Mucosa of rectum (tissue), 2 donors: ENCODE data around the gene NCOR2.

Source experiments
- H3K27ac ChIP-seq, 2 donors: one replicate each; pipeline ENCODE4 v1.7.0; 2013; ENCODE audit warnings: inconsistent platforms in 2 of 2, low read depth in 2 of 2, low read length in 2 of 2
- H3K27me3 ChIP-seq, 2 donors: one replicate each; pipeline ENCODE4 v1.7.0; 2013; ENCODE audit warnings: low read length in 2 of 2; ENCODE audit not compliant: control insufficient read depth in 2 of 2, insufficient read depth in 2 of 2
- H3K36me3 ChIP-seq, 2 donors: one replicate each; pipeline ENCODE4 v1.7.0; 2013; ENCODE audit warnings: low read length in 2 of 2; ENCODE audit not compliant: control insufficient read depth in 2 of 2, insufficient read depth in 2 of 2
- H3K4me1 ChIP-seq, 2 donors: one replicate each; pipeline ENCODE4 v1.7.0; 2013; ENCODE audit warnings: low read length in 2 of 2, mild to moderate bottlenecking in 1 of 2; ENCODE audit not compliant: control insufficient read depth in 2 of 2, insufficient read depth in 2 of 2
- H3K4me3 ChIP-seq, 2 donors: one replicate each; pipeline ENCODE4 v1.7.0; 2013; ENCODE audit warnings: low read length in 2 of 2
- H3K9ac ChIP-seq, 2 donors: one replicate each; pipeline ENCODE4 v1.7.0; 2013; ENCODE audit warnings: low read length in 2 of 2, low read depth in 1 of 2, mild to moderate bottlenecking in 1 of 2
- H3K9me3 ChIP-seq, 2 donors: one replicate each; pipeline ENCODE4 v1.7.0; 2013; ENCODE audit warnings: low read length in 2 of 2; ENCODE audit not compliant: control insufficient read depth in 2 of 2
- donor health status: healthy.
- donor health status: Normal muscosa, but diverticular disease.

NCOR2 gene

GRCh38 chr12:124566997-124567672, at the start of gene NCOR2:
Gene NCOR2 (minus strand): TSS chr12:124567612. CDS start chr12:124495251, 72,361 bp downstream.
- H3K4me1 ChIP-seq, result peaks cover 10 to 21% of the 10 kb centered on the region in 2 donors
- H3K9ac ChIP-seq, result peak within 1 kb of the TSS; percentile 89 to 92
- H3K9me3 ChIP-seq, result no peaks in the 10 kb centered on the region
- H3K27me3 ChIP-seq, result no peaks in the 10 kb centered on the region
- peak within 1 kb of the TSS; percentile 96 for H3K27ac ChIP-seq
- H3K4me3 ChIP-seq, result peak within 1 kb of the TSS; percentile 84 to 93
- H3K36me3 ChIP-seq, result no peaks in the 10 kb centered on the region

GRCh38 chr12:124616394-124617221, 49.2 kb upstream of the NCOR2 start:
- no peak overlapping the region for H3K9ac ChIP-seq
- no peaks in the 10 kb centered on the region for H3K27me3 ChIP-seq
- H3K4me1 ChIP-seq, result peaks cover 4 to 8% of the 10 kb centered on the region in 2 donors
- H3K27ac ChIP-seq, result no peak overlapping the region
- no peaks in the 10 kb centered on the region for H3K36me3 ChIP-seq
- H3K9me3 ChIP-seq, result no peaks in the 10 kb centered on the region
- H3K4me3 ChIP-seq, result no peak overlapping the region

DNA sequence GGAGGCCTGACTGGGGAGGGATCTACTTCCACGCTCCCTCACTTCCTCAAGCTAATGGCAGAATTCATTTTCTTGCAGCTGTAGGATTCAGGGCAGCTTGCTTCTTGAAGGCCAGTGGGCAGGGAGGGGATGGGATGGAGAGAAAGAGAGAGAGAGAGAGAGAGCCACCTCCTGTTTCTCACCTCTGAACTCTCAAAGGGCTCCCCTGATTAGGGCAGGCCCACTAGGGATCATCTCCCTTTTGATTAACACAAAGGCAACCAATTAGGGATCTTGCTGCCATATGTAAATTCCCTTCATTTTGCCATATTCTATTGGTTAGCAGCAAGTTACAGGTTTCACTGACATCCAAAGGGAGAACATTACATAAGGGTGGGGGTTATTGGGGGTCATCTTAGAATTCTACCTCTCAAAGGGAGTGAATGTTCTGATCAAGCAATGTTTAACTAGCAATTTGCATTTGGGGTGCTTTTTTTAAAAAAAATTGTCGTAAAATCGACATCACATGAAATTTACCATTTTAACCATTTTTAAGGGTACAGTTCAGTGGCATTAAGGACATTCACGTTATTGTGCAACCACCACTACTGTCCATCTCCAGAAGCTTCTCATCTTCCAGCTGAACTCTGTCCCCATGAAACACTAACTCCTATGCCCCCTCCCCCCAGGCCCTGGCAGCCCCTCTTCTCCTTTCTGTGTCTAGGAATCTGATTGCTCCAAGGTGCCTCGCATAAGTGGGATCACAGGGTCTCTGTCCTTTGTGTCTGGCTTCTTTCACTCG, 47.3 kb upstream of the NCOR2 start:
- Histone ChIP-seq H3K27me3 (no peaks in the 10 kb centered on the region), H3K27ac (no peak overlapping the region), H3K4me3 (no peak overlapping the region), H3K9me3 (no peaks in the 10 kb centered on the region), H3K4me1 (peaks cover 8 to 14% of the 10 kb centered on the region in 2 donors), H3K36me3 (no peaks in the 10 kb centered on the region), H3K9ac (no peak overlapping the region)

- no peak overlapping the region for H3K4me3 ChIP-seq
- H3K27me3 ChIP-seq, result no peaks in the 10 kb centered on the region
- peak overlapping the region in 1 of 2 donors; percentile 44 for H3K27ac ChIP-seq
- H3K9me3 ChIP-seq, result no peaks in the 10 kb centered on the region
- H3K9ac ChIP-seq, result no peak overlapping the region
- H3K4me1 ChIP-seq, result peaks cover 24 to 28% of the 10 kb centered on the region in 2 donors
- no peaks in the 10 kb centered on the region for H3K36me3 ChIP-seq
Observed at GRCh38 chr12:124613151-124613585, 45.8 kb upstream of the NCOR2 start.

- Histone ChIP-seq H3K36me3 (no peaks in the 10 kb centered on the region), H3K9ac (no peak overlapping the region), H3K9me3 (no peaks in the 10 kb centered on the region), H3K27me3 (no peaks in the 10 kb centered on the region), H3K4me1 (peaks cover 31 to 35% of the 10 kb centered on the region in 2 donors), H3K27ac (no peak overlapping the region), H3K4me3 (no peak overlapping the region)
Observed at GRCh38 chr12:124612410-124612680, 44.9 kb upstream of the NCOR2 start.

DNA sequence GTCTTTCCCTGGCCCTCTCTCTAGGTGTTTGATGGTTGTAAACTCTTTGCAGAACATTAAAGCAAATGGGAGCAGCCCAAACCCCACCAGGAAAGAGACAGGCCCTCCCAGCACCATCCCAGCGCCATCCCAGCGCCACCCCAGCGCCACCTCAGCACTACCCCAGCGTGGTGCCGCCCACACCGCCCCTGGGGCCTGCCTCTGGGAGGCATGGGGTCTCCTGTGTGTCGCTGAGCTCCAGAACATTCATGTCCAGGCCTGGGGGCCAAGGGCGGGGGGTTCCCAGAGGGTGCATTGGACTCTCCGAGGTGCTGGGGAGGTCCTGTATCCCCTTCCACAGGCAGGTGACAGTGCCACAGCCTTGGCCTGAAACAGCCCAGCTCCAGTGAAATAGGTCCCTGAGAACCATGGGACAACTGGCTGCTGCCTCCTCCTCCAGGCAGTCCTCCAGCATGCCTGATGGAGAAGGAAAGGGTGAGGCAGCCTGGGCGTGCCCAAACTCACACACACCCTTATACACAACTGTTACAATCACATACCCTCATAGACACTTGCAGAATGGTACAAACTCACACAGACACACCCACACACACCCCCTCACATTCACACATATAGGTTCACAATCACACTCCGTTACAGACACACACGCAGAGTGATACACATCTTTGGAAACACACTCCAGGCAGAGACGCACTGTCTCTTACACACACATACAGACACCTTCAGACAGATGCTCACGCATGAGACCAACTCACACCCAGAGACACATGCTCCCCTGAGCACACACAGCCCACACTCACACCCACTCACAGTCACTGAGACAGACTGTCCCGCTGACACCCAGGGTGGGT, 44.4 kb upstream of the NCOR2 start:
- Histone ChIP-seq H3K9me3 (no peaks in the 10 kb centered on the region), H3K27ac (no peak overlapping the region), H3K4me3 (no peak overlapping the region), H3K27me3 (no peaks in the 10 kb centered on the region), H3K4me1 (peaks cover 33 to 37% of the 10 kb centered on the region in 2 donors), H3K36me3 (no peaks in the 10 kb centered on the region), H3K9ac (no peak overlapping the region)

GRCh38 chr12:124610629-124611558, 43.5 kb upstream of the NCOR2 start:
- H3K9ac ChIP-seq, result no peak overlapping the region
- no peak overlapping the region for H3K4me3 ChIP-seq
- no peaks in the 10 kb centered on the region for H3K27me3 ChIP-seq
- H3K4me1 ChIP-seq, result peaks cover 41 to 45% of the 10 kb centered on the region in 2 donors
- no peaks in the 10 kb centered on the region for H3K9me3 ChIP-seq
- H3K27ac ChIP-seq, result no peak overlapping the region
- H3K36me3 ChIP-seq, result no peaks in the 10 kb centered on the region

- H3K36me3 ChIP-seq, result no peaks in the 10 kb centered on the region
- peaks cover 49 to 53% of the 10 kb centered on the region in 2 donors for H3K4me1 ChIP-seq
- H3K9me3 ChIP-seq, result no peaks in the 10 kb centered on the region
- no peak overlapping the region for H3K9ac ChIP-seq
- H3K27me3 ChIP-seq, result no peaks in the 10 kb centered on the region
- no peak overlapping the region for H3K4me3 ChIP-seq
- no peak overlapping the region for H3K27ac ChIP-seq
Observed at GRCh38 chr12:124610021-124610612, 42.7 kb upstream of the NCOR2 start.
